GM19467 (cell line): ENCODE measurements around the gene TMEM258.
A peak's percentile ranks its signal among the peaks of the same experiment; 100 is the strongest.

ENCODE experiments used
- ATAC-seq: cut with Tn5 transposase; IDR thresholded peaks from one replicate; pipeline ENCODE4 v1.9.1; 2021; ENCODE audit warnings: mild to moderate bottlenecking, moderate library complexity; ENCODE audit not compliant: unreplicated experiment

Gene TMEM258

DNA sequence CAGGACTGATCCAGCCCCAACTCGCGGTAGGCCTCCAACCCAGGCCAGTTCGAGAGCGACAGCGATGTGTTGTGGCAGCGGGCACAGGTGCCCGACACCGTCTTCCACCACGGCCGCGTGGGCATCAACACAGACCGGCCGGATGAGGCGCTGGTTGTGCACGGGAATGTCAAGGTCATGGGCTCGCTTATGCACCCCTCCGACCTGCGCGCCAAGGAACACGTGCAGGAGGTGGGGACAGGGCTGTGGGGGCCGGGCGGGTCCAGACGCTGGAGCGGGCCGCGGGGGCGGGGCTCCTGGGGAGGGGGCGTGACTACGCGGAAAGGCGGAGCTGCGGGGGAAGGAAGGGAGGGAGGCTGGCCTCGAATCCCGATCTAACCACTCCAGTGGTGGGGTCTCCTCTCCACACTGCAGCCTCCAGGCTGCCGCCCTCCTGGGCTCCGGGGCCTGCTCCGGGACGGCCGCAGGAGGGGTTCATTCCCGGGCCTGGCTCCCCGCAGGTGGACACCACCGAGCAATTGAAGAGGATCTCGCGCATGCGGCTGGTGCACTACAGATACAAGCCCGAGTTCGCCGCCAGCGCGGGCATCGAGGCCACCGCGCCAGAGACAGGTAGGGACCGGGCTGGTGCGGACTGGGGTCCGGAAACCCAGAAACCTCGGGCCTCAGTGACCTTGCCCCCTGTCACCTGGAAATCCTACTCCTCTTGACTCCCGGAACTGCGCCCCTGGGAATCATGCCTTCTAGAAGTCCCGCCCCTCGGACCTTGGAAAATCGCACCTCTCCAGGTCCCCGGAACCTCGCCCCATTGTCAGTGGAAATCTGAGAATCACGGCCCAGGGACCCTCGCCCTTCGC is 14.9 kb downstream of the TMEM258 start:
- ATAC-seq, result no peak

DNA sequence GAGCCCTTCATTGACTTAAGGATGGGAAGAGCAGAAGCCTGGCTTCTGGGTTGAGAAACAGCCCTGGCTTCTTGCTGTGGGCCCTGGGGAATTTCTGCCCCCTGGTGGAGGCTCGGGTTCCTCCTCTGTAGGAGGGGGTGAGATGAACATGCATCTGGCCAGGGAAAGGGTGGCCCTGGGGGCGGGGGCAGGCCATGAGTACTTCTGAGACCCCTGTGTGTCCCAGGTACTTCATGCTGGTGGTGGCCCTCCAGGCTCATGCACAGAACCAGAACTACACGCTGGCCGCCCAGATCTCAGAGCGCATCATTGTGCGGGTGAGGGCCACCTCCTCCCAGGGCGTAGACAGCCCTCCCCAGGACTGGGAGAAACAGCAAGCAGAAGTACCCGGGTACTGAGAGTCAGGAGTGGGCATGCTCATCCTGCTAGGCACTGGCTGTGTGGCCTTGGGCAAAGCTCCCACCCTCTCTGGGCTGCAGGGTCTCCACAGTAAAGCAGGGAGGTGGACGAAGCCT is 15.8 kb downstream of the TMEM258 start:
- peak; percentile 53 for ATAC-seq

DNA sequence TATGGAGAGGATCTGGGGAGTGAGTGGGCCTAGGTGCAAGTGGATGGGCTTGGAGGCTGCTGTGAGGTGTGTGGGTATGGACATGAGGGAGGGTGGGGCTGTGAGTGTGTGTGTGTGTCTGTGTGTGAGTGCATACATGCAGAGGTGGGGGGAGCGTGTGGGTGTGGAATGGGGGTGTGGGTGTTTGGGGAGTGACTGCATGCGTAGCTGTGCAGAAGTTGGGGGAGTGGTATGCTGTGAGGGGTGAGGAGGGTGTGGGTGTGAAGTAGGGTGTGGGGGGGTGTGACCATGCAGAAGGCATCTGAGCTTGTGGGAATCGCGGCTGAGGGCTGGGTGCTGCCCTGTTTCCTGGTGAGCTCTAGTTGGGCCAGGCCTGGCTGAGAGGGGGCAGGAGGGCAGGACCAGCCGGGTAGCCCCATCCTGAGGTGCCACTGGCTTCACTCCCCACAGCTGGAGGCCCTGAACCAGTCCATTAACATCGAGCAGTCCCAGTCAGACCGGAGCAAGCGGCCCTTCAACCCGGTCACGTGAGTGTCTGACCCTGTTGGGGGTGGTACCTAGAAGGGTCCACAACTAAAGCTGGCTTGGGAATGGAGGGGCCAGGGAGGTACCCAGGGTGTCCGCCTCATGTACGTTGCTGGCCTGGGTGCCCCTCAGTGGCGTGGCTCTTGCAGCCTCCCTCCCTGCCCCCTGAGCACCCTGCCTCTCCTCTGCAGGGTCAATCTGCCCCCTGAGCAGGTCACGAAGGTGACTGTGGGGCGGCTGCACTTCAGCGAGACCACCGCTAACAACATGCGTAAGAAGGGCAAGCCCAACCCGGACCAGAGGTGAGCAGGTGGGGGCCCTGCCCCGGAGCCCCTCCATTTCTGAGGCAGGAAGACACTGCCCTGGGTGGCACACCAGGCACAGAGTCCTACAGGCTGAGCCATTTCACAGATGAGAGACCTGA is 16.5 kb downstream of the TMEM258 start:
- ATAC-seq, result no peak

DNA sequence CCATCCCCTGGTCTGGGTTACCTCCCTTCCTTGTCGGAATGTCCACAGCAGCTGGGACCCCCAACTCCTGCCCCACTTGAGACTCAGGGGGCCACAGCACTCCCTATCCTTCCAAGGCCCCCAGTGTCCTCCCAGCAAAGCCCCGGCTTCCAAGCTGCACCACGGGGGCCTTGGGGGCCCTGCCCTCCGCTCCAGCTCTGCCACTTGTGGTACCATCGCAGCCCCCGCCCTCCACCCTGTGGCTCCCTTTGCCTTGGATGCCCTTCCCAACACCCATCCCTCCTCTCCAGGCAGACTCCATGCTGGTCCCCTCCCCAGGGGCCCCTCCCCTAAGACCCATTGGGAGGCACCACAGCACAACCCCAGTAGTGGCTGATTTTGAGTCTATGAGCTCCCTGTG is 17.3 kb downstream of the TMEM258 start:
- no peak for ATAC-seq

DNA sequence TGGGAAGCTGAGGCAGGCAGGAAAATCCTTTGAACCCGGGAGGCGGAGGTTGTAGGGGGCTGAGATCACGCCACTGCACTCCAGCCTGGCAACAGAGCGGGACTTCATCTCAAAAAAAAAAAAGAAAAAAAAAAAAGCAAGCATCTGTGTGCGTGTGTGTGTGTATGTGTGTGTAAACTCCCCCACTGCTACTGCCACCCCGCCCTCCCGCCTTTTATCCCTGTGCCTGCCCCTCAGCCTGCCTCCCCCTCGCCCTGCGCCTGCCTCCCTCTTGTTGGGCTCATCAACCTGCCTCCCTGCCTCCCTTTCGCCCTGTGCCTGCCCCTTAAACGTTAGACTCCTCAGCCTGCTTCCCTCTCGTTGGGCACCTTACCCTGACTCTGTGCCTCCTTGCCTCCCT is 18.0 kb downstream of the TMEM258 start:
- no peak for ATAC-seq

DNA sequence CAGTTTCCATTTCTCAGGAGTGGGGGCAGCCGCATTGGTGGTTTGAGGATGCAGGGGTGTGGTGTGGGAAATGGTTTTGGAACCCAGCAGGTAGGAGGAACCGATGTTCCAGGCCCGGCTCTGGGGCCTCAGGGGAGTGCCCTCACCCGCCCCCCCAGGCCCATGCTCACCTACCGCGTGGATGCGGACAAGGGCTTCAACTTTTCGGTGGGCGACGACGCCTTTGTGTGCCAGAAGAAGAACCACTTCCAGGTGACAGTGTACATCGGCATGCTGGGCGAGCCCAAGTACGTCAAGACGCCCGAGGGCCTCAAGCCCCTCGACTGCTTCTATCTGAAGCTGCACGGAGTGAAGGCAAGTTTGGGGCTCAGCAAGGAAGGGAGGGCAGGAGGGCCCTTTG is 18.6 kb downstream of the TMEM258 start:
- no peak for ATAC-seq

DNA sequence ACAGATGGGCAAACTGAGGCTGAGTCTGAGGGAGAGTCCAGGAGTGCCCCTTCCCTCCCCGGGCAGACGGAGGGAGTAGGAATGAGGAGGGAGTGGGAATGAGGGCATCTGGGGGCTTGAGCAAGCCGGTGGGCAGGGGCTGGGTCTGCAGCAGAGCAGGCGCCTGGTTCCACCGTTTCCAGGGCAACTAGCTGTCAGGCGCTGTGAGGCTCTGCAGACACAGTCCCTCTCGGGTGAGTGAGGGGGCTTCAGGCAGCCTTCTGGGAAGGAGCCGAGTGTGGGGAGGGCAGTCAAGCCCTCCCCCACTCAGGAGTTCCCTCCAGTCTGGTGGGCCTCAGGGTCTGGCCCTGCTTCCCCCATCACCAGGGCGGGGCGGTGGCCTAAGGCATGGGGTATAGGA is 19.0 kb downstream of the TMEM258 start:
- no peak for ATAC-seq

DNA sequence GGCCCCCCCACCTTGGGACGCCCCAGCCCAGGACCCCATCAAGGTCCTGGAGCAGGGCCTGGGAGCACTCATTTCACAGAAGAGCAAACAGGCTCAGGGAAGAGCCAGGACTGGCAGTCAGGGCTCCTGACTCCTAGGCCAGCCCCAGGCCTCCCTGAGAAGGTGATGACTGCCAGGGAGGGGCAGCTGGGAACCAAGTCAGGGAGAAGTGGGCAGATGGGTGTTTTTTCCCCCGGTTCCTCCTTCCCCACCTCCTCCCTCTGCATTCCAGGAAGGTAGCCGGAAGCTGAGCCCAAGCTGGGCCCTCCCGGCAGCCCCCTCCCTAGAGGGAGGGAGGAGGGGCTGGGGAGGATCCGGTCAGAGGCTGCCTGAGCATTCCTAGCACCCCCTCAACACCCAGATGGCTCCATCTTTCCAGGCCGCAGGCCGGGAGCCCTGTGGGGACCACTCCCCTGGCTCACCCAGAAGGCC is 20.4 kb downstream of the TMEM258 start:
- ATAC-seq, result no peak

DNA sequence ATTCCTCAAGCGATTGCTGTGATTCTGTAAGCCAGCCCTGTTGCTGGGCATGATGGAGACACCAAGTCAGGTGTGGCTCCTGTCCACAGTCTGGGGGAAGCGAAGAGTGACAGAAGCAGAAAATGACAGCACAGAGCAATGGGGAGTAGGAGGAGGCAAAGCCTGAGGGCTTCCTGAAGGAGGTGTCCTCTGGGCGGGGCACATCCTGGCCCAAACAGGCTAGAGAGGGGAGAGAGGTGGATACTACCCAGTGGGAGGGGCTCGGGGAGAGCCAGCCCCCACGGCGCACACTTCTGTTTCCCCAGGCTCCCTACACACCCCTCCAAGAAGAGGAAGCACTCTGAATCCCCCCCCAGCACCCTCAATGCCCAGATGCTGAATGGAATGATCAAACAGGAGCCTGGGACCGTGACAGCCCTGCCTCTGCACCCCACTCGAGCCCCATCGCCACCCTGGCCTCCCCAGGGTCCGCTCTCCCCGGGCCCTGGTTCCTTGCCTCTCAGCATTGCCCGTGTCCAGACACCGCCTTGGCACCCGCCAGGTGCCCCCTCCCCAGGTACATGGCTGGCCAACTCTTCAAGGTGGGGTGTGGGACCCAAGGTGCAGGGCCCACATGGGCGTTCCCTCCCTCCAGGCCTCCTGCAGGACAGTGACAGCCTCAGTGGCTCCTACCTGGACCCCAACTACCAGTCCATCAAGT is 21.1 kb downstream of the TMEM258 start:
- no peak for ATAC-seq

DNA sequence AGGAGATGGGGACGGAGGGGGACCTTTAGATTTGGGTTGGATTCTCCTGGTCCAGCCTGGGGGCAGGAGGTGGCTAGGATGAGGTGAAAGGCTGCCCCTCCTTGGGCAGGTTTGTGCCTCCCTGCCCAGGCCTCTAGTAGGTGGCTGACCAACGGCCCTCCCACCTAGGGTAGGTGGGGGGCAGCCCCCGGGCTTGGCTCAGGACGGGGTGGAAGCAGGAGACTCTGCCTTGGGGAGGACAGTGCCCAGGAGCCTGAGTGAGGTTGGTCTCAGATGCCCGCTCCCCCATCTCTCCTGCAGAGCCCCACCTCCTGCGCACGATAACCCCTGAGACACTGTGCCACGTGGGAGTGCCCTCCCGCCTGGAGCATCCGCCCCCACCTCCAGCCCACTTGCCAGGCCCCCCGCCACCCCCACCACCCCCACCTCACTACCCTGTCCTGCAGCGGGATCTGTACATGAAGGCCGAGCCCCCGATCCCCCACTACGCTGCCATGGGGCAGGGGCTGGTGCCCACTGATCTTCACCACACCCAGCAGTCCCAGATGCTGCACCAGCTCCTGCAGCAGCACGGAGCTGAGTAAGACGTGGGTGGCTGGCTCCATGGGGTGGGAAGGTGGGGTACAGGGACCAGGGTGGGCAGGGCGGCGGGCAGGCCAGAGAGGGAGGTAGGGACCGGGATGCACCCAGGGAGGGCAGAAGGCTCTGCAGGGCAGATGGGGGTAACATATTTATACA is 22.3 kb downstream of the TMEM258 start:
- ATAC-seq, result no peak

DNA sequence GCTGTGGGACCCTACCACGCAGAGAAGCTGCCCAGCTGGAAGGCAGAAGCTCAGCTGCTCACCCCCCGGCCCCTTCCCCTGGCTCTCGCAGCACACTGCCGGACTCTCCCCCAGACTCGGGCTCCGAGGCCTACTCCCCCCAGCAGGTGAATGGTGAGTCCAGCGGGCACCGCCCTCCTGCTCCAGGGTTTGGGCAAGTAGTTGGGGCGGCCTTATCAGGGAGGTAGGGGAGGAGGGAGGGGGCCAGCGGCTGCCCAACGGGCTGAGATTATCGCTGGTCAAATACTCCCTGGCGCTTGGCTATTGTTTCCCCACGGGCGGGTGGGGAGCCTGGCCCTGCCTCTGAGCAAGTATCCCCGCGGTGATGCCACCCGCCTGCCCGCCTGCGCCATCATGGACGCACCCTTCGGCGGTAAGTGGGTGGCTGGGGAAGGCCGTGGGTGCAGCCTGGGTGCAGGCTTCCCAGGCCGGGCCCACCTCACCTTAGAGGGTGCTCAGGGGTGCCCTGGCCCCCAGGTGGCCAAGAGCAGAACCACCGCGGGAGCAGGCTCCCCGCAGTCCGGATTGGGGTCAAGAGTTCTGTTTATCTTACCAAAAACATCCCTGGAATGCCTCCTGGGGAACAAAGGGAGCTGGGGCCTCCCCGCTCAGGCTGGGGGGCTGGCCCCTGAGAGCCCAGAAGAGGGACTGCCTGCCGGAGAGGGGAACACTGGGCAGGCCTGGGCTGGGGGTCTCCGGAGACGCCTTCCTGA is 23.1 kb downstream of the TMEM258 start:
- no peak for ATAC-seq

DNA sequence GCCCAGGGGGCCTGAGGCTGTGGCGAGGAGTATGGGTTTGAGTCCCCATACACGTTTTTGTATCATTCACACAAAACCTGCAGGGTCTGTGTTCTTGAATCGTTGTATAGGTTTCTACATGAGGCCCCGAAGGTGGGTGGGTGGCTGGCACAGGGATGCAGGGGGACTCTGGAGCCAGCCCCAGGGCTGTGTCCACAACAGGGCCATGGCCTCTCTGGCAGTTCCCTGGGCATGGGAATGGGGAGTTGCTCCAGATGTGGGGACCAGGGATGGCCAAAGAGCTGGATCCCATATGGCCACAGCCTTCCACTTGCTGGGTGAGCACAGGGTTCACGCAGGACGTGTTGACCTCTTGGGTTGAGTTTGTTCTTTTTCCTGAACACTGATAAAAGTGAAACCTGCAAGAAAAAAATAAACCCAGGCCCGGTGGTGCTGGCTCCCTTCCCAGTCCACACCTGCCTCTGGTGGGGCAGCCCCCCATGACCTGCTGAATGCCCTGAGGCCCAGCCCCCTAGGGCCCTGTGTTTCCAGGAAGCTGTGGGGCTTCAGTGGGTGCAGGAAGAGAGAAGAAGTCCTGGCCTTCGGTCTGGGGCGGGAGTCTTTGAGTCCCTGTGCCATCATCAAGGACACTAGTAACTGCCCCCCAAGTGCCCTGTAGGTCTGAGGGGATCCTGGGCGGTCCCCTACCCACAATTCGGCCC is 23.9 kb downstream of the TMEM258 start:
- ATAC-seq, result no peak

DNA sequence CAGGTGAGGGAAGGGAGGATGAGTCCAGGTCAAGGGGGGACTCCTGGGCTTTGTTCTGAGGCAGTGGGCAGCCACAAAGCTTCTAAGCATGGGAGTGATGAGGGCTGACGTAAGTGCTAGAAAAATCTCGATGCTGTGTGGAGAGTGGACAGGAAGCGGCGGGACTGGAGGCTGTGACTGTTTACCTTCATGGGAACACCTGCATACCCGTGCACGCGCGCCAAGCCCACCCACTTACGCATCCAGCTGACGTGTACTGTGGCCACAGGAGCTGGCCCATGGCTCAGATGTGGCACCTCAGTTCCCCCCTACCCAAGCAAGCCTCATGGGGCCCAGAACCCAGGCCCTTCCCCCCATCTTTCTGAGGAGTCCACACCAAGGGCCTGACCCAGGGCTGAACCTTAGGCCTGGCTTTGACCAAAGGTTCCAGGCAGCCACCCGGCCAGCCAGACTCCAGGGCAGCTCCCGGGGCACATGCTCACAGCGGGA is 26.0 kb downstream of the TMEM258 start:
- no peak for ATAC-seq

DNA sequence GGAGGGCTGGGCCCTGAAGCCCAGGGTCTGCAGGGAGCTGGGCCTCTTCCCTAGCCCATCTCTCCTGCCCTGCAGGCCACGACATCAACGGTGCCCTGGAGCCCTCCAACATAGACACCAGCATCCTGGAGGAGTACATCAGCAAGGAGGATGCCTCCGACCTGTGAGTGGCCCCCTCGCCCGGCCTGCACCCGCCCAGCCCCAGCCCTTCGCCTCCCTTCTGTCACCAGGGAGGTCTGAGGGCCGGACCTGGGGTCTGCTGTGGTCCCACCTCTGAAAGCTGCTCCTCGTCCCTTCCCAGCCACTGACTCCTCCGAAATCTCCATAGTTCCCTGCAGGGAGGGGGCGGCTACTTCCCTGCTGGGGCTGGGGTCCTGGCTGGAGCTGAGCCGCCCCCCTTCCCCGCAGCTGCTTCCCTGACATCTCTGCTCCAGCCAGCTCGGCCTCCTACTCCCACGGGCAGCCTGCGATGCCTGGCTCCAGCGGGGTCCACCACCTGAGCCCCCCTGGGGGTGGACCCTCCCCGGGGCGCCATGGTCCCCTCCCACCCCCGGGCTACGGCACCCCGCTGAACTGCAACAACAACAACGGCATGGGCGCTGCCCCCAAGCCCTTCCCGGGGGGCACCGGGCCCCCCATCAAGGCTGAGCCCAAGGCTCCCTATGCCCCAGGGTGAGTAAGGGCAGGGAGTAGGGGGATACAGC is 26.7 kb downstream of the TMEM258 start:
- ATAC-seq, result no peak

DNA sequence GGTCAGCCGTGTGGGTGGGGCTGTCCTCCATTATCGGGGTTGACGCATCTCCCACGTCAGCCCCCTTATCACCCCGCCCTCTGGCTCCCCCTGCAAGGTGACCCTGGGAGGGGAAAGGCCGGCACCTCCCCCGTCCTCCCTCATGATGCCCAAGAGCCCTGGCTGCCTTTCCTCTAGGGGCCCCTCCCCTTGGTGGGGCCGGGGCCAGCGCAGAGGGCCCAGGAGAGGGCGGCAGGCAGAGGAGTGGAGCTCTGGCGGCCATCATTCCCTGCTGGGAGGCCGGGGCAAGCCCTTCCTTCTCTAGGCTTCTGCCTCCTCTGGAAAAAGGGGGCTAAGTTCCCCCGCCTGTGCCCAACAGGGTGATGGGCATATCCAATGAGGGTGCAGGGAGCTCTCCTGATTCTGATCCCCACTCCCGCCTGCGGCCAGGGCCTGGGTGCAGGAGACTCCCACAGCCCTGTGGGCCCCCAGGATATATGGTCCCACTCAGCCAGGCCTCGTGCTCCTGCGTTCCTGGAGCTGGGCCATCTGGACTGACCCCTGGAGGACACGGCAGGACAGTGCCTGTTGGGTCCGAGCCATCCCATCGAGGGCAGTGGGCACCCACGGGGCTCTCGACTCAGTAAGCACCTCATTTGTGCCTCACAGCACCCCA is 27.7 kb downstream of the TMEM258 start:
- ATAC-seq, result no peak

DNA sequence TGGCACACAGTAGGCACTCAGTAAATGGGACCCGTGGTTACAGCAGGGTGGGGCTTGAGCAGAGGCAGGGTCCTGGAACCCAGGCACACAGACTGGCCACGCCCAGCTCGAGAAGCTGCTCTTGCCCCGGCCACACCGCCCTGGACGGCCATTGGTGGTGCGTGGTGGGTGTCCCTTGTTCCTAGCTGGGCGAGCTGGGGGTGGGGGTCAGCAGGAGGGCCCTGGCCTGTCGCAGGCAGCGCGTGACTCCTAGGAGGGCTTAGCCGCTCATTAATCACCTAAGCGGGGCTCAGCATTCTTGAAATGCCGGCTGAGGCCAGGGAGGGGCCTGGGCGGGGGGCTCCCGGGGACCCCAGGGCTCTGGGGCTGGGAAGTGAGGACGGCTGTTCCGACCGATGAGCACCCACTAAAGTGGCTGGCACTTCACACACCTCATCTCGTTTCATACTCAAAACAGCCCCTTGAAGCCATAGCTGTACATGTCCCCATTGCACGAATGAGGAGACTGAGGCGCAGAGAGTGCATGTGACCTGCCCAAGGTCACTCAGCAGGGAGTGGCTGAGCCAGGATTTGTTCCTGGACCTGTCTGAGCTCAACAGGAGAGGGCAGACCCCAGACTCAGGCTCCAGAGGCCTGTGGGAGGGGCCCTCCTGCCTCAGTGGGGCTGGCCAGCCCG is 28.3 kb downstream of the TMEM258 start:
- no peak for ATAC-seq

DNA sequence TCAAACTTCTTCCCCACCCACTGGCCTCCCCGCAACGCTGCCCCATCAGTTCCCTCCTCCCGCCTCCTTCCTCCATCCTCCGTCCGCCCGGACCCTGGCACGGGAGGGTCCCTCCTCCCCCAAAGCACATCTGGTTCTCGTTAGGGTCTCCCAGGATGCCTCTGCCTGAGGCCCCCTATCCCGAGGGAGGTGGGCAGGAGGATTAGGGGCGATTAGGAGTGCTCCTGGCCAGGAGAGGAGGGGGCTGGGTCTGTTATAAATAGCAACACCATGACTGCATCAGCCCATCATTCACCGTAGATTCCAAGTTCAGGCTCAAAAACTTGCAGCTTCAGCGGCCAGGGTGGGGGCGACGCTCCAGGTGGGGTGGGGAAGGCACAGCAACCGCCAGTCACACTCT is 29.6 kb downstream of the TMEM258 start:
- no peak for ATAC-seq
